Measurements from ENCODE around the gene MYO7A.

The MYO7A gene

DNA sequence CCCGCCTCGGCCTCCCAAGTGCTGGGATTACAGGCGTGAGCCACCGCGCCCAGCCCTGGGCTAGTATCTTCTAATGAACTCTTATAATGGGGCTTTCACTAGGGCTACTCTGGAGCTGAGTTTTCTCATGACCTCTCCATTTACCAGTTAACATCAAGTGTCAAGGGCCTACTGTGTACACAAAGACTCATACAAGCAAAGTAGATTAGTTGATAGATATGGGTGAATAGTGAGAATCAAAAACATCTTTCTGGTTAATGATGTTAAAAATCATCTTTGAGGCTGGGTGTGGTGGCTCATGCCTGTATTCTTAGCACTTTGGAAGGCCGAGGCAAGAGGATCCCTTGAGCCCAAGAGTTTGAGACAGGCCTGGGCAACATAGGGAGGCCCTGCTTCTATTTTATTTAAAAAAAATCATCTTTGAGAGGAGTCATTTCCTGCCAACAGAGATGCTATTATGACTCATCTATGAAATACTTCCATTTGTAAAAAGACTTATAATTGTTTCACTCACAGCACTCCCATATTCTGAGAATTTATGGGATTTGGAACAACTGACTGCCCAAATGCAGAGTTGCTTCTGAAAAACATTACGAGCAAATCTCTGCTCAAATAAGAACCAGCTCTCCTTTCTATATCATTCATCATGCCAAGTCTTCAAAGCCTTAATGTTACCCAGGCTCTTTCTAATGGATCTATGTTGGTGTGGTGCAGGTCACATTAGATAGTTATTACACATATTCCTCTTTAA lies 116.4 kb downstream of the MYO7A start:
- H3K4me3 ChIP-seq (ENCODE audit: low read length, poor library complexity, severe bottlenecking): no peak overlapping the region
- no peaks in the 10 kb centered on the region for H3K9me2 ChIP-seq (replicated peaks; ENCODE audit: low read depth, low read length)
- H3K4me1 ChIP-seq (ENCODE audit: insufficient read depth, low read length, poor library complexity, severe bottlenecking): no peaks in the 10 kb centered on the region
- H3K79me2 ChIP-seq (ENCODE audit: insufficient read depth, low read length): no peaks in the 10 kb centered on the region
- no peak for TF ChIP-seq EZH2phosphoT487 (IDR thresholded peaks at IDR 0.05; ENCODE audit: borderline replicate concordance)
- TF ChIP-seq, protein P1, sequence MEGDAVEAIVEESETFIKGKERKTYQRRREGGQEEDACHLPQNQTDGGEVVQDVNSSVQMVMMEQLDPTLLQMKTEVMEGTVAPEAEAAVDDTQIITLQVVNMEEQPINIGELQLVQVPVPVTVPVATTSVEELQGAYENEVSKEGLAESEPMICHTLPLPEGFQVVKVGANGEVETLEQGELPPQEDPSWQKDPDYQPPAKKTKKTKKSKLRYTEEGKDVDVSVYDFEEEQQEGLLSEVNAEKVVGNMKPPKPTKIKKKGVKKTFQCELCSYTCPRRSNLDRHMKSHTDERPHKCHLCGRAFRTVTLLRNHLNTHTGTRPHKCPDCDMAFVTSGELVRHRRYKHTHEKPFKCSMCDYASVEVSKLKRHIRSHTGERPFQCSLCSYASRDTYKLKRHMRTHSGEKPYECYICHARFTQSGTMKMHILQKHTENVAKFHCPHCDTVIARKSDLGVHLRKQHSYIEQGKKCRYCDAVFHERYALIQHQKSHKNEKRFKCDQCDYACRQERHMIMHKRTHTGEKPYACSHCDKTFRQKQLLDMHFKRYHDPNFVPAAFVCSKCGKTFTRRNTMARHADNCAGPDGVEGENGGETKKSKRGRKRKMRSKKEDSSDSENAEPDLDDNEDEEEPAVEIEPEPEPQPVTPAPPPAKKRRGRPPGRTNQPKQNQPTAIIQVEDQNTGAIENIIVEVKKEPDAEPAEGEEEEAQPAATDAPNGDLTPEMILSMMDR (conservative IDR thresholded peaks at IDR 0.05; ENCODE audit: low read length): no peak
- no peak overlapping the region for H3K9ac ChIP-seq (ENCODE audit: low read depth, low read length, poor library complexity, severe bottlenecking)
- H3K9me3 ChIP-seq (ENCODE audit: insufficient read depth, low read depth, low read length): no peaks in the 10 kb centered on the region
- H3K27me3 ChIP-seq (ENCODE audit: insufficient read depth, low read length, poor library complexity, severe bottlenecking): no peaks in the 10 kb centered on the region
- no peak overlapping the region for H2AFZ ChIP-seq (ENCODE audit: low read length)
- no peak overlapping the region for H3K4me2 ChIP-seq (ENCODE audit: low read depth, low read length, poor library complexity, severe bottlenecking)
- H4K20me1 ChIP-seq (ENCODE audit: insufficient read depth, low read length, poor library complexity, severe bottlenecking): no peaks in the 10 kb centered on the region
- H3F3A ChIP-seq (ENCODE audit: low read depth): no peaks in the 10 kb centered on the region
- no peaks in the 10 kb centered on the region for H3K36me3 ChIP-seq (ENCODE audit: insufficient read depth, low read length)

DNA sequence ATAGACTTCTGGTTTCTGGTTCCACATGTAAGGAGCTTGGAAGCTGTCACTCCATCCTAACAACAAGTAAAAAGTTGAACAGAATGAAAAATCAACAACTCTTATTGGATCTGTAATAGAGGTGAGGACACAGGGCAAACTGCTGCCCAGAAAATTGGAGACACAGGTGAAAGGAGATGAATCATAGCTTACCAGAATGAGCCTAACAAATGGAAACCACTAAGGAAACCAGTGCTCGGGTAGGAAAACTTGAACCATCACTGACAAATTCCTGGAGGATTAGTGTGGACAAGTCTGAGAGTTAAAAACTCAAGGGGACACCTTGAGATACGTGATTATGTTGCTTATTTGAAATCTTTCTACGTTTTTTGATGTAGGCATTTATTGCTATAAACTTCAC lies 121.4 kb downstream of the MYO7A start:
- H3K4me3 ChIP-seq (ENCODE audit: low read length, poor library complexity, severe bottlenecking): no peak overlapping the region
- no peaks in the 10 kb centered on the region for H3K36me3 ChIP-seq (ENCODE audit: insufficient read depth, low read length)
- no peaks in the 10 kb centered on the region for H3K4me1 ChIP-seq (ENCODE audit: insufficient read depth, low read length, poor library complexity, severe bottlenecking)
- no peaks in the 10 kb centered on the region for H3K27me3 ChIP-seq (ENCODE audit: insufficient read depth, low read length, poor library complexity, severe bottlenecking)
- H3F3A ChIP-seq (ENCODE audit: low read depth): no peaks in the 10 kb centered on the region
- no peaks in the 10 kb centered on the region for H3K9me2 ChIP-seq (replicated peaks; ENCODE audit: low read depth, low read length)
- H2AFZ ChIP-seq (ENCODE audit: low read length): no peak overlapping the region
- H3K9ac ChIP-seq (ENCODE audit: low read depth, low read length, poor library complexity, severe bottlenecking): no peak overlapping the region
- H3K79me2 ChIP-seq (ENCODE audit: insufficient read depth, low read length): no peaks in the 10 kb centered on the region
- TF ChIP-seq EZH2phosphoT487 (IDR thresholded peaks at IDR 0.05; ENCODE audit: borderline replicate concordance): no peak
- TF ChIP-seq, protein P1 (conservative IDR thresholded peaks at IDR 0.05; ENCODE audit: low read length): no peak
- H4K20me1 ChIP-seq (ENCODE audit: insufficient read depth, low read length, poor library complexity, severe bottlenecking): no peaks in the 10 kb centered on the region
- H3K4me2 ChIP-seq (ENCODE audit: low read depth, low read length, poor library complexity, severe bottlenecking): no peak overlapping the region
- H3K9me3 ChIP-seq (ENCODE audit: insufficient read depth, low read depth, low read length): no peaks in the 10 kb centered on the region

DNA sequence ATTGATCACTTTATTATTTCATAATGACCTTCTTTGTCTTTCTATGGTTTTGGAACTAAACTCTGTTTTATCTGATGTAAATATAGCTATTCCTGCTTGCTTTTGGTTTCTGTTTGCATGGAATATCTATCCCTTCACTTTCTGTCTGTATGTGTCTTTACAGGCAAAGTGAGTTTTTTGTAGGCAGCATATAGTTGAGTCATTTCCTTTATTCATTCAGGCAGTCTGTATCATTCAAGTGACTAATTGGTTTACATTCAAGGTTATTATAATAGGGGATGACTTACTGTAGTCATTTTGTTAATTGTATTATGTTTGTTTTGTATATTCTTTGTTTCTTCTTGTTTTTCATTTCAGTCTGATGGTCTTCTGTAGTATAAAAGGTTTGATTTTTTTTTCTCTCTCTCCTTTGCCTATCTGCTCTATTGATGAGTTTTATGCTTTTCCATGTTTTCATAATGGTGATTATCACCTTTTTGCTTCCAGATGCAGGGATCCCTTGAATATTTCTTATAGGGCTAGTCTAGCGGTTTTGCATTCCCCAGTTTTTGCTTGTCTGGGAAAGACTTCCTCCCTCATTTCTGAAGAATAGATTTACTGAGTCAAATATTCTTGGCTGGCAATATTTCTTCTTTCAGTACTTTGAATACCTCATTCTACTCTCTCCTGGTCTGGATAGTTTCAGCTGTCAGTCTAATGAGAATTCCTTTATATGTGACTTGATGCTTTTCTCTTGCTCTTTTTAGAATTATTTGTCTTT lies 123.0 kb downstream of the MYO7A start:
- Histone ChIP-seq H3K36me3 (ENCODE audit: insufficient read depth, low read length) (no peaks in the 10 kb centered on the region), H3K9ac (ENCODE audit: low read depth, low read length, poor library complexity, severe bottlenecking) (no peak overlapping the region), H3K4me1 (ENCODE audit: insufficient read depth, low read length, poor library complexity, severe bottlenecking) (no peaks in the 10 kb centered on the region), H3K9me2 (replicated peaks; ENCODE audit: low read depth, low read length) (no peaks in the 10 kb centered on the region), H2AFZ (ENCODE audit: low read length) (no peak overlapping the region), H3K79me2 (ENCODE audit: insufficient read depth, low read length) (no peaks in the 10 kb centered on the region), H3F3A (ENCODE audit: low read depth) (no peaks in the 10 kb centered on the region), H3K4me3 (ENCODE audit: low read length, poor library complexity, severe bottlenecking) (no peak overlapping the region), H3K27me3 (ENCODE audit: insufficient read depth, low read length, poor library complexity, severe bottlenecking) (no peaks in the 10 kb centered on the region), H3K4me2 (ENCODE audit: low read depth, low read length, poor library complexity, severe bottlenecking) (no peak overlapping the region), H3K9me3 (ENCODE audit: insufficient read depth, low read depth, low read length) (no peaks in the 10 kb centered on the region), H4K20me1 (ENCODE audit: insufficient read depth, low read length, poor library complexity, severe bottlenecking) (no peaks in the 10 kb centered on the region)
- TF ChIP-seq, protein P1 (conservative IDR thresholded peaks at IDR 0.05; ENCODE audit: low read length): no peak
- no peak for TF ChIP-seq EZH2phosphoT487 (IDR thresholded peaks at IDR 0.05; ENCODE audit: borderline replicate concordance)

Data from Loucy (cell line).